H1 (cell line): Measurements from ENCODE around the gene RHO. TPM values are rescaled to one million over a fixed set of nuclear protein-coding genes. Genes with fewer than 3 reads are reported as not detected.

Source experiments
- CTCF ChIA-PET: fragments of 300-600 bp; sonication (Branson Sonifier 250); formaldehyde crosslinking; loops from one replicate; lab custom pipeline; 2021; ENCODE audit not compliant: partially characterized antibody; lab: Charles Lee
- POLR2A ChIA-PET: fragments of 300-600 bp; sonication (Branson Sonifier 250); formaldehyde crosslinking; loops from one replicate; lab custom pipeline; 2021; ENCODE audit warnings: inconsistent platforms; ENCODE audit not compliant: partially characterized antibody; lab: Charles Lee
- DNase-seq, 2 experiments: peaks; one replicate each; pipeline versions ENCODE4 v3.0.0 to v3.0.0-alpha.2; 2010 to 2022; ENCODE audit warnings: low spot score in 2 of 2, low read depth in 1 of 2, mixed read lengths in 1 of 2
- FAIRE-seq: peaks from 2 replicates; lab custom pipeline; 2011; peaks lifted over from hg19 to GRCh38; lab: Jason Lieb, UNC
- H2AFZ ChIP-seq: 2 replicates; pipeline ENCODE4 v1.8.1; 2012; ENCODE audit warnings: low read length, inconsistent platforms
- H2AK5ac ChIP-seq: 2 replicates; pipeline ENCODE4 v1.6.1; 2013; ENCODE audit warnings: low read depth, low read length
- H2BK120ac ChIP-seq: replicated peaks from 2 replicates; pipeline ENCODE3; 2013; ENCODE audit warnings: low read depth, low read length, inconsistent platforms
- H2BK12ac ChIP-seq: 2 replicates; pipeline ENCODE4 v1.6.1; 2013; ENCODE audit warnings: low read depth, low read length
- H2BK15ac ChIP-seq: 2 replicates; pipeline ENCODE4 v1.6.1; 2013; ENCODE audit warnings: low read length
- H2BK20ac ChIP-seq: 2 replicates; pipeline ENCODE4 v1.6.1; 2013; ENCODE audit warnings: low read length
- H2BK5ac ChIP-seq: 2 replicates; pipeline ENCODE4 v1.6.1; 2013; ENCODE audit warnings: low read depth, low read length
- H3K14ac ChIP-seq: 2 replicates; pipeline ENCODE4 v1.6.1; 2013; ENCODE audit warnings: inconsistent platforms; ENCODE audit not compliant: insufficient read length
- H3K18ac ChIP-seq: 2 replicates; pipeline ENCODE4 v1.6.1; 2013; ENCODE audit warnings: low read length; ENCODE audit errors: extremely low read depth
- H3K23ac ChIP-seq: 2 replicates; pipeline ENCODE4 v1.6.1; 2013; ENCODE audit warnings: inconsistent platforms; ENCODE audit not compliant: insufficient read length
- H3K23me2 ChIP-seq: 2 replicates; pipeline ENCODE4 v1.6.1; 2013; ENCODE audit warnings: low read depth, low read length
- H3K27ac ChIP-seq: 2 replicates; pipeline ENCODE4 v1.6.1; 2011; ENCODE audit warnings: low read depth, low read length, inconsistent platforms
- H3K27me3 ChIP-seq, 4 experiments: replicated peaks in 1 of 4; 1 replicate in 1 of 4; 2 replicates in 3 of 4; pipeline versions ENCODE4 v1.6.1 to v1.8.1; 2011 to 2013; ENCODE audit warnings: low read length in 3 of 4, mild to moderate bottlenecking in 3 of 4, inconsistent platforms in 2 of 4, mixed read lengths in 2 of 4, moderate library complexity in 1 of 4; ENCODE audit not compliant: control insufficient read depth in 3 of 4, insufficient read depth in 3 of 4; ENCODE audit errors: extremely low read depth in 1 of 4
- H3K36me3 ChIP-seq, 4 experiments: 2 replicates each; pipeline versions ENCODE4 v1.6.1 to v1.8.1; 2011 to 2013; ENCODE audit warnings: mild to moderate bottlenecking in 4 of 4, low read length in 3 of 4, moderate library complexity in 2 of 4, control low read depth in 1 of 4, inconsistent platforms in 1 of 4; ENCODE audit not compliant: insufficient read depth in 4 of 4, control insufficient read depth in 2 of 4
- H3K4ac ChIP-seq: replicated peaks from 2 replicates; pipeline ENCODE3; 2013; ENCODE audit warnings: low read length, low read depth, mixed read lengths, inconsistent platforms; ENCODE audit not compliant: insufficient read length
- H3K4me1 ChIP-seq, 4 experiments: replicated peaks in 1 of 4; 1 replicate in 1 of 4; 2 replicates in 3 of 4; pipeline versions ENCODE4 v1.6.1 to v1.8.1; 2011 to 2013; ENCODE audit warnings: low read length in 3 of 4, inconsistent platforms in 2 of 4, mixed read lengths in 1 of 4; ENCODE audit not compliant: insufficient read depth in 4 of 4, control insufficient read depth in 3 of 4
- H3K4me2 ChIP-seq, 2 experiments: 2 replicates each; pipeline versions ENCODE4 v1.6.1 to v1.8.1; 2011 to 2013; ENCODE audit warnings: low read depth in 2 of 2, low read length in 2 of 2, control low read depth in 1 of 2, inconsistent platforms in 1 of 2, mild to moderate bottlenecking in 1 of 2; ENCODE audit not compliant: insufficient read depth in 1 of 2
- H3K4me3 ChIP-seq, 4 experiments: fragments of 200-600, 300-600 bp in 1 of 4; sonication (generic), shearing (Covaris generic), sonication (Bioruptor Twin) in 1 of 4; 2 replicates each; pipeline versions ENCODE4 v1.5.1 to v1.8.1; 2011 to 2016; ENCODE audit warnings: low read length in 4 of 4, low read depth in 3 of 4, control low read depth in 2 of 4, inconsistent platforms in 2 of 4, mild to moderate bottlenecking in 2 of 4, mixed read lengths in 1 of 4, moderate library complexity in 1 of 4; ENCODE audit not compliant: insufficient read depth in 2 of 4; ENCODE audit errors: extremely low read depth in 1 of 4
- H3K56ac ChIP-seq: replicated peaks from 2 replicates; pipeline ENCODE3; 2013; ENCODE audit warnings: low read depth, mild to moderate bottlenecking, mixed read lengths, low read length, inconsistent platforms; ENCODE audit not compliant: insufficient read length
- H3K79me1 ChIP-seq: 2 replicates; pipeline ENCODE4 v1.6.1; 2013; ENCODE audit warnings: low read depth, low read length, control low read depth
- H3K79me2 ChIP-seq, 2 experiments: 2 replicates each; pipeline versions ENCODE4 v1.6.1 to v1.8.1; 2012 to 2013; ENCODE audit warnings: low read length in 2 of 2, mild to moderate bottlenecking in 2 of 2, inconsistent platforms in 1 of 2; ENCODE audit not compliant: insufficient read depth in 2 of 2, control insufficient read depth in 1 of 2
- H3K9ac ChIP-seq, 4 experiments: replicated peaks in 1 of 4; 1 replicate in 1 of 4; 2 replicates in 3 of 4; pipeline versions ENCODE4 v1.6.1 to v1.8.1; 2011 to 2013; ENCODE audit warnings: low read depth in 3 of 4, low read length in 3 of 4, control low read depth in 2 of 4, mild to moderate bottlenecking in 2 of 4, moderate library complexity in 2 of 4, inconsistent platforms in 1 of 4; ENCODE audit errors: extremely low read depth in 1 of 4
- H3K9me3 ChIP-seq, 2 experiments: 2 replicates each; pipeline versions ENCODE4 v1.6.1 to v1.8.1; 2012 to 2013; ENCODE audit warnings: mild to moderate bottlenecking in 2 of 2, moderate library complexity in 2 of 2, control low read depth in 1 of 2, inconsistent platforms in 1 of 2, low read depth in 1 of 2, low read length in 1 of 2, mixed read lengths in 1 of 2; ENCODE audit not compliant: insufficient read depth in 2 of 2
- H4K20me1 ChIP-seq, 2 experiments: replicated peaks in 1 of 2; 2 replicates each; pipeline versions ENCODE3 to v1.8.1; 2011 to 2013; ENCODE audit warnings: inconsistent platforms in 2 of 2, low read length in 2 of 2, mild to moderate bottlenecking in 1 of 2; ENCODE audit not compliant: insufficient read depth in 2 of 2, control insufficient read depth in 1 of 2
- H4K5ac ChIP-seq: 2 replicates; pipeline ENCODE4 v1.6.1; 2013; ENCODE audit warnings: low read length, low read depth, mixed read lengths, inconsistent platforms; ENCODE audit not compliant: insufficient read length
- H4K8ac ChIP-seq: 2 replicates; pipeline ENCODE4 v1.8.0; 2013; ENCODE audit warnings: mild to moderate bottlenecking, moderate library complexity, low read length, inconsistent platforms; ENCODE audit not compliant: insufficient read depth; ENCODE audit errors: extremely low read depth
- H4K91ac ChIP-seq: replicated peaks from 2 replicates; pipeline ENCODE3; 2013; ENCODE audit warnings: low read length, mixed read lengths, inconsistent platforms; ENCODE audit not compliant: insufficient read length
- BCL11A ChIP-seq, 2 experiments: IDR thresholded peaks; one replicate each; pipeline ENCODE4 v1.6.1; 2011; ENCODE audit warnings: low read depth in 2 of 2, low read length in 2 of 2, mild to moderate bottlenecking in 2 of 2
- E2F6 ChIP-seq: IDR thresholded peaks from 2 replicates; pipeline ENCODE4 v1.6.1; 2012; ENCODE audit warnings: inconsistent platforms
- RAD21 ChIP-seq, 2 experiments: IDR thresholded peaks in 1 of 2; conservative IDR thresholded peaks in 1 of 2; 2 replicates each; pipeline ENCODE4 v1.6.1; 2011; ENCODE audit warnings: low read depth in 2 of 2, low read length in 2 of 2, improper control_type of control experiment in 1 of 2, inconsistent platforms in 1 of 2, mild to moderate bottlenecking in 1 of 2, moderate library complexity in 1 of 2
- RNF2 ChIP-seq: fragments of 200-900, 300-1000 bp; sonication (generic); IDR thresholded peaks from 2 replicates; pipeline ENCODE4 v1.7.1; 2016; ENCODE audit warnings: borderline replicate concordance, low read depth, mild to moderate bottlenecking, antibody characterized with exemption, low read length; ENCODE audit not compliant: poor library complexity, severe bottlenecking; ENCODE audit errors: missing control alignments
- RXRA ChIP-seq: IDR thresholded peaks from 2 replicates; pipeline ENCODE4 v1.6.1; 2011; ENCODE audit warnings: low read depth, mild to moderate bottlenecking, low read length, moderate library complexity; ENCODE audit not compliant: insufficient read depth
- SIX5 ChIP-seq: IDR thresholded peaks from 2 replicates; pipeline ENCODE4 v1.6.1; 2011; ENCODE audit warnings: mild to moderate bottlenecking, low read depth, low read length
- SP2 ChIP-seq: IDR thresholded peaks from 2 replicates; pipeline ENCODE4 v1.6.1; 2012; ENCODE audit warnings: mild to moderate bottlenecking, low read length, inconsistent platforms
- WGBS, 2 experiments: shearing (Covaris generic) in 1 of 2; methylation state at CpG; one replicate each; pipeline versions ENCODE4 v1.1.6 to v1.1.7; 2013 to 2015; ENCODE audit warnings: low lambda C conversion rate in 2 of 2, mixed read lengths in 2 of 2, inconsistent platforms in 1 of 2, low coverage in 1 of 2, missing lambda C conversion rate in 1 of 2; ENCODE audit not compliant: insufficient replicate concordance in 2 of 2, insufficient coverage in 1 of 2, insufficient read length in 1 of 2; ENCODE audit errors: extremely low coverage in 1 of 2, missing lambda C conversion rate in 1 of 2; 5-methylcytosine and 5-hydroxymethylcytosine counted together
- long read RNA-seq, 2 experiments: library from RNA in 1 of 2; library from capped mRNA in 1 of 2; stranded (forward); transcript quantifications; one replicate each; pipeline ENCODE4 v2.0.0, GENCODE V29; 2021; ENCODE audit warnings: inconsistent platforms in 1 of 2
- polyA minus RNA-seq, 3 experiments: library from RNA; depleted of rRNA, polyadenylated mRNA; stranded (reverse); fragments of >200 nt; gene quantifications; 1 replicate in 2 of 3; 2 replicates in 1 of 3; pipeline ENCODE4 v1.2.3, GENCODE V29; 2011
- polyA plus RNA-seq, 7 experiments: library from polyadenylated mRNA; depleted of rRNA in 3 of 7; stranded (reverse) in 5 of 7; unstranded in 2 of 7; fragments of >200 nt in 5 of 7; fragments of 200-250 nt in 2 of 7; gene quantifications; 1 replicate in 5 of 7; 2 replicates in 1 of 7; 4 replicates in 1 of 7; pipeline versions ENCODE4 v1.2.1 to v1.2.3, GENCODE V29; 2011 to 2013; ENCODE audit warnings: missing spikeins in 2 of 7, mixed read lengths in 2 of 7
- total RNA-seq: library from RNA; stranded (reverse); fragmentation: NEBNext Ultra II Directional; extraction: Animal tissue kit (Norgen Biotek cat#: 25700); gene quantifications from 2 replicates; pipeline ENCODE4 v1.2.1, GENCODE V29; 2021

Gene RHO
- total RNA-seq (not detected in 2 replicates), polyA plus RNA-seq (2011; rRNA removed) (not detected in 2 replicates), polyA minus RNA-seq (2011; rRNA and poly(A)+ RNA removed) (not detected in 2 replicates)
- not detected for polyA plus RNA-seq (2011; cell fraction: cytosol; rRNA removed)
- not detected for polyA plus RNA-seq (2011; cell fraction: nucleus; rRNA removed)
- not detected in 4 replicates for polyA plus RNA-seq (2012, experiment 1 of 2)
- not detected for polyA plus RNA-seq (2012, experiment 2 of 2)
- not detected for polyA plus RNA-seq (2013, experiment 1 of 2)
- not detected for polyA plus RNA-seq (2013, experiment 2 of 2)
- polyA minus RNA-seq (2011; cell fraction: cytosol; rRNA and poly(A)+ RNA removed) = not detected
- polyA minus RNA-seq (2011; cell fraction: nucleus; rRNA and poly(A)+ RNA removed) = 0.20 TPM
- long read RNA-seq, experiment 1 = 0 reads
- long read RNA-seq, experiment 2 = 0 reads

- Histone ChIP-seq H3K27ac (no peak within 1 kb of the TSS), H4K91ac (peak within 1 kb of the TSS; percentile 38)
- WGBS, 2 experiments = 95% methylated on average over 18 of the region's 18 CpGs; no CpG with 5 or more reads in 1 of the 2 experiments
Measured at GRCh38 chr3:129528589-129529100, at the start of gene RHO. TSS of gene RHO (plus strand) at chr3:129528639. CDS start at chr3:129528734, 95 bp downstream.

More at GRCh38 chr3:129528589-129529100, at the start of gene RHO:
- H3K9ac ChIP-seq = no peak within 1 kb of the TSS
- FAIRE-seq = no peak
- DNase-seq = no peak
- peak within 1 kb of the TSS; percentile 92; the same call in 1 of the 2 replicates for H2BK12ac ChIP-seq
- H3K9me3 ChIP-seq = no peaks in the 10 kb centered on the region
- no peak within 1 kb of the TSS for H3K14ac ChIP-seq
- no peaks in the 10 kb centered on the region for H3K27me3 ChIP-seq
- no peaks in the 10 kb centered on the region for H3K36me3 ChIP-seq
- H3K4me3 ChIP-seq = no peak within 1 kb of the TSS
- peak within 1 kb of the TSS; percentile 90; the same call in 1 of the 2 replicates for H3K18ac ChIP-seq
- H4K20me1 ChIP-seq = no peaks in the 10 kb centered on the region
- no peak within 1 kb of the TSS for H2AFZ ChIP-seq
- peaks cover 3 to 21% (median 9%) of the 10 kb centered on the region in 4 experiments for H3K4me1 ChIP-seq
- H4K5ac ChIP-seq = no peak within 1 kb of the TSS
- ChIA-PET CTCF (interaction anchor here (0.7 to 2.5 kb wide), 6 partner anchors 10 to 100 kb away, joined by 3 to 7 read pairs (median 3); no protein-coding TSS in a partner anchor), POLR2A (interaction anchor here (2.7 kb wide), 1 partner anchor 10 kb away, joined by 12 read pairs; no protein-coding TSS in a partner anchor)
- no peaks in the 10 kb centered on the region for H3K79me2 ChIP-seq
- H3K23ac ChIP-seq = no peak within 1 kb of the TSS
- no peak within 1 kb of the TSS for H3K4ac ChIP-seq
- no peaks in the 10 kb centered on the region for H3K79me1 ChIP-seq
- peak within 1 kb of the TSS; percentile 81; the same call in 1 of the 2 replicates for H2BK15ac ChIP-seq
- H4K8ac ChIP-seq = peak within 1 kb of the TSS; percentile 31; the same call in 1 of the 2 replicates
- H2BK5ac ChIP-seq = no peak within 1 kb of the TSS
- H2BK120ac ChIP-seq = no peak within 1 kb of the TSS
- H2AK5ac ChIP-seq = no peak within 1 kb of the TSS
- peaks cover 2% of the 10 kb centered on the region; the same call in 1 of the 2 replicates for H3K23me2 ChIP-seq
- H3K56ac ChIP-seq = no peak within 1 kb of the TSS
- H3K4me2 ChIP-seq = no peak within 1 kb of the TSS
- peak within 1 kb of the TSS; percentile 66; the same call in 1 of the 2 replicates for H2BK20ac ChIP-seq
- TF ChIP-seq SIX5 (no peak), E2F6 (no peak), RXRA (no peak), RNF2 (no peak), RAD21 (IDR thresholded peaks at IDR 0.05 in 1 of 2, conservative IDR thresholded peaks at IDR 0.05 in 1 of 2; ENCODE audit: low read depth in 2 of 2, low read length in 2 of 2) (no peak), SP2 (no peak), BCL11A (IDR thresholded peaks at IDR 0.05; ENCODE audit: low read depth in 2 of 2, low read length in 2 of 2) (no peak)
